GM12892 (cell line): ENCODE data around the gene CHST3.

ENCODE experiments used
- POLR2A ChIP-seq: IDR thresholded peaks from 2 replicates; pipeline ENCODE4 v1.6.1; 2011; ENCODE audit warnings: low read depth, low read length, control low read depth
- POLR2AphosphoS5 ChIP-seq: IDR thresholded peaks from 2 replicates; pipeline ENCODE4 v1.6.1; 2011; ENCODE audit warnings: low read depth, low read length, control low read depth

DNA sequence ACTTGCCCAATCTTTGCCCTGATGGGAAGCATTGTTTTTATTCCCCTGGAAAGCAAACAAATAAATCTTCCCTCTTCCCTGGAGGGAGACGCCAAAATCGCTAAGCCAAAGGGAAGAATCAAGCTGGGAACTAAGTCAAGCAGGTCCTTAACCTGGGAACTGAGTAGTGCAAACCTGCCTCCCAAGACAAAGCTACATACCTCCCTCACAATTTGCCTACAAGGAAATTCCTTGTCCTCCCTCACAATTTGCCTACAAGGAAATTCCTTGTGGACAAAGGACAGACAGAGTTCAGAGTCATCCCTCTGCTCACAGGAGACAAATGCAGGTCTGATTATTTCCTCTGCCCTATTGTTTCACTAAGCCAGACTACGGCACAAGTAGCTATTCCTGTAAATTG is 73.6 kb downstream of the CHST3 start:
- TF ChIP-seq POLR2A (no peak), POLR2AphosphoS5 (no peak)
